HepG2 (cell line): ENCODE data around the gene TMEM107. TPM values are rescaled to one million over a fixed set of nuclear protein-coding genes. Genes with fewer than 3 reads are reported as not detected.
A peak's percentile ranks its signal among the peaks of the same experiment; 100 is the strongest.

Source experiments
- AGO2 ChIP-seq: fragments of 200-400 bp; formaldehyde crosslinking; optimal IDR thresholded peaks from 2 replicates; pipeline ENCODE3; 2017; ENCODE audit warnings: mild to moderate bottlenecking, low read depth, low read length, moderate library complexity
- CENPX ChIP-seq: sonication (generic); formaldehyde crosslinking; IDR thresholded peaks from 2 replicates; pipeline ENCODE4 v1.9.0; 2021; ENCODE audit warnings: mild to moderate bottlenecking, missing genetic modification reagents, moderate library complexity
- ELF3 ChIP-seq: IDR thresholded peaks from 2 replicates; pipeline ENCODE4 v1.6.1; 2016; ENCODE audit warnings: missing genetic modification reagents, missing compliant biosample characterization
- GATAD2A ChIP-seq: IDR thresholded peaks from 2 replicates; pipeline ENCODE4 v1.6.1; 2016
- KLF16 ChIP-seq, 2 experiments: sonication (generic) in 1 of 2; formaldehyde crosslinking in 1 of 2; IDR thresholded peaks; 2 replicates each; pipeline versions ENCODE4 v1.6.1 to v1.8.0; 2016 to 2023; ENCODE audit warnings: missing genetic modification reagents in 2 of 2, missing compliant biosample characterization in 1 of 2
- MED1 ChIP-seq: sonication (generic); formaldehyde crosslinking; IDR thresholded peaks from 2 replicates; pipeline ENCODE4 v1.4.0; 2020; ENCODE audit warnings: missing genetic modification reagents
- NR2F1 ChIP-seq, 2 experiments: fragments of 450-650 bp in 1 of 2; formaldehyde crosslinking in 1 of 2; IDR thresholded peaks; 2 replicates each; pipeline versions ENCODE4 v1.5.0 to v1.6.1; 2016 to 2020; ENCODE audit warnings: mild to moderate bottlenecking in 1 of 2, missing compliant biosample characterization in 1 of 2, missing genetic modification reagents in 1 of 2, moderate library complexity in 1 of 2
- TAF15 ChIP-seq: fragments of 200-400 bp; formaldehyde crosslinking; IDR thresholded peaks from one replicate; pipeline ENCODE4 v1.6.1; 2018; ENCODE audit warnings: mild to moderate bottlenecking, low read depth, low read length; ENCODE audit not compliant: poor library complexity, severe bottlenecking
- TEAD3 ChIP-seq: optimal IDR thresholded peaks from 2 replicates; pipeline ENCODE3; 2016; ENCODE audit warnings: borderline replicate concordance
- XBP1 ChIP-seq: sonication (generic); formaldehyde crosslinking; IDR thresholded peaks from 2 replicates; pipeline ENCODE4 v1.5.0; 2020; ENCODE audit warnings: missing genetic modification reagents
- ZBTB20 ChIP-seq: sonication (generic); formaldehyde crosslinking; IDR thresholded peaks from 2 replicates; pipeline ENCODE4 v1.8.1; 2023; ENCODE audit warnings: missing genetic modification reagents, low read depth, mild to moderate bottlenecking, borderline replicate concordance
- ZKSCAN8 ChIP-seq: IDR thresholded peaks from 2 replicates; pipeline ENCODE4 v1.6.1; 2016; ENCODE audit warnings: borderline replicate concordance, missing genetic modification reagents, missing compliant biosample characterization
- ZNF24 ChIP-seq: fragments of 450-650 bp; IDR thresholded peaks from 2 replicates; pipeline ENCODE4 v1.6.1; 2017; ENCODE audit warnings: antibody characterized with exemption, mild to moderate bottlenecking
- ZNF629 ChIP-seq: sonication (generic); formaldehyde crosslinking; conservative IDR thresholded peaks from 2 replicates; pipeline ENCODE4 v1.5.0; 2020; ENCODE audit warnings: missing genetic modification reagents
- ZNF674 ChIP-seq: sonication (generic); formaldehyde crosslinking; IDR thresholded peaks from 2 replicates; pipeline ENCODE4 v1.5.0; 2020; ENCODE audit warnings: low read depth, mild to moderate bottlenecking, missing genetic modification reagents
- ZNF792 ChIP-seq: IDR thresholded peaks from 2 replicates; pipeline ENCODE4 v1.6.1; 2016
- ZNF800 ChIP-seq: sonication (generic); formaldehyde crosslinking; IDR thresholded peaks from 2 replicates; pipeline ENCODE4 v1.4.0; 2020; ENCODE audit warnings: missing genetic modification reagents
- polyA plus RNA-seq, 8 experiments: library from polyadenylated mRNA; depleted of rRNA in 3 of 8; stranded (reverse) in 7 of 8; unstranded in 1 of 8; fragments of >200 nt; fragmentation: Illumina TruSeq in 4 of 8; extraction: Trizol in 4 of 8; gene quantifications; 2 replicates each; pipeline versions ENCODE4 v1.2.1 to v1.2.3, GENCODE V29; 2011 to 2016; ENCODE audit warnings: low read depth in 4 of 8, missing spikeins in 1 of 8, mixed read lengths in 1 of 8; ENCODE audit not compliant: insufficient read depth in 1 of 8
- total RNA-seq, 5 experiments: library from RNA; depleted of rRNA; stranded (reverse); fragments of >200 nt; fragmentation: Illumina TruSeq; extraction: Trizol; gene quantifications; 2 replicates each; pipeline ENCODE4 v1.2.3, GENCODE V29; 2016; ENCODE audit warnings: low read depth in 1 of 5
- TF ChIP-seq, protein P1 (sequence below): sonication (generic); formaldehyde crosslinking; IDR thresholded peaks from 2 replicates; pipeline ENCODE4 v1.9.0; 2021; ENCODE audit warnings: missing genetic modification reagents, borderline replicate concordance
- TF ChIP-seq, protein P2 (sequence below): sonication (generic); formaldehyde crosslinking; IDR thresholded peaks from 2 replicates; pipeline ENCODE4 v1.5.1; 2020; ENCODE audit warnings: mild to moderate bottlenecking, missing genetic modification reagents, borderline replicate concordance

The TMEM107 gene
- total and polyA plus RNA-seq, 2 of the 13 experiments (the other 11 are each of a cell fraction or from before 2014, with no cell fraction given): 7.2 to 15.3 TPM

GRCh38 chr17:8125154-8125946, 50.8 kb downstream of the TMEM107 start (continued):
- TF ChIP-seq ZBTB20 (CRISPR knock-in tag): 0 out of 2 replicates have a peak, but pooled peaks have one; percentile 53
- peak; percentile 34; the same call in 1 of the 2 replicates for TF ChIP-seq ZNF800 (CRISPR knock-in tag)
- TF ChIP-seq, protein P1, sequence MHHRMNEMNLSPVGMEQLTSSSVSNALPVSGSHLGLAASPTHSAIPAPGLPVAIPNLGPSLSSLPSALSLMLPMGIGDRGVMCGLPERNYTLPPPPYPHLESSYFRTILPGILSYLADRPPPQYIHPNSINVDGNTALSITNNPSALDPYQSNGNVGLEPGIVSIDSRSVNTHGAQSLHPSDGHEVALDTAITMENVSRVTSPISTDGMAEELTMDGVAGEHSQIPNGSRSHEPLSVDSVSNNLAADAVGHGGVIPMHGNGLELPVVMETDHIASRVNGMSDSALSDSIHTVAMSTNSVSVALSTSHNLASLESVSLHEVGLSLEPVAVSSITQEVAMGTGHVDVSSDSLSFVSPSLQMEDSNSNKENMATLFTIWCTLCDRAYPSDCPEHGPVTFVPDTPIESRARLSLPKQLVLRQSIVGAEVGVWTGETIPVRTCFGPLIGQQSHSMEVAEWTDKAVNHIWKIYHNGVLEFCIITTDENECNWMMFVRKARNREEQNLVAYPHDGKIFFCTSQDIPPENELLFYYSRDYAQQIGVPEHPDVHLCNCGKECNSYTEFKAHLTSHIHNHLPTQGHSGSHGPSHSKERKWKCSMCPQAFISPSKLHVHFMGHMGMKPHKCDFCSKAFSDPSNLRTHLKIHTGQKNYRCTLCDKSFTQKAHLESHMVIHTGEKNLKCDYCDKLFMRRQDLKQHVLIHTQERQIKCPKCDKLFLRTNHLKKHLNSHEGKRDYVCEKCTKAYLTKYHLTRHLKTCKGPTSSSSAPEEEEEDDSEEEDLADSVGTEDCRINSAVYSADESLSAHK: no peak
- TF ChIP-seq ZNF792 (CRISPR knock-in tag): peak; percentile 40; the same call in 1 of the 2 replicates
- TF ChIP-seq GATAD2A (CRISPR knock-in tag): peak; percentile 68
- TF ChIP-seq MED1 (CRISPR knock-in tag): peak; percentile 2; the same call in 1 of the 2 replicates
- TF ChIP-seq XBP1 (CRISPR knock-in tag): no peak
- peak; percentile 41; the same call in 1 of the 2 replicates for TF ChIP-seq ELF3 (CRISPR knock-in tag)
- peak; percentile 12 for TF ChIP-seq TEAD3 (CRISPR knock-in tag)
- TF ChIP-seq, protein P2, sequence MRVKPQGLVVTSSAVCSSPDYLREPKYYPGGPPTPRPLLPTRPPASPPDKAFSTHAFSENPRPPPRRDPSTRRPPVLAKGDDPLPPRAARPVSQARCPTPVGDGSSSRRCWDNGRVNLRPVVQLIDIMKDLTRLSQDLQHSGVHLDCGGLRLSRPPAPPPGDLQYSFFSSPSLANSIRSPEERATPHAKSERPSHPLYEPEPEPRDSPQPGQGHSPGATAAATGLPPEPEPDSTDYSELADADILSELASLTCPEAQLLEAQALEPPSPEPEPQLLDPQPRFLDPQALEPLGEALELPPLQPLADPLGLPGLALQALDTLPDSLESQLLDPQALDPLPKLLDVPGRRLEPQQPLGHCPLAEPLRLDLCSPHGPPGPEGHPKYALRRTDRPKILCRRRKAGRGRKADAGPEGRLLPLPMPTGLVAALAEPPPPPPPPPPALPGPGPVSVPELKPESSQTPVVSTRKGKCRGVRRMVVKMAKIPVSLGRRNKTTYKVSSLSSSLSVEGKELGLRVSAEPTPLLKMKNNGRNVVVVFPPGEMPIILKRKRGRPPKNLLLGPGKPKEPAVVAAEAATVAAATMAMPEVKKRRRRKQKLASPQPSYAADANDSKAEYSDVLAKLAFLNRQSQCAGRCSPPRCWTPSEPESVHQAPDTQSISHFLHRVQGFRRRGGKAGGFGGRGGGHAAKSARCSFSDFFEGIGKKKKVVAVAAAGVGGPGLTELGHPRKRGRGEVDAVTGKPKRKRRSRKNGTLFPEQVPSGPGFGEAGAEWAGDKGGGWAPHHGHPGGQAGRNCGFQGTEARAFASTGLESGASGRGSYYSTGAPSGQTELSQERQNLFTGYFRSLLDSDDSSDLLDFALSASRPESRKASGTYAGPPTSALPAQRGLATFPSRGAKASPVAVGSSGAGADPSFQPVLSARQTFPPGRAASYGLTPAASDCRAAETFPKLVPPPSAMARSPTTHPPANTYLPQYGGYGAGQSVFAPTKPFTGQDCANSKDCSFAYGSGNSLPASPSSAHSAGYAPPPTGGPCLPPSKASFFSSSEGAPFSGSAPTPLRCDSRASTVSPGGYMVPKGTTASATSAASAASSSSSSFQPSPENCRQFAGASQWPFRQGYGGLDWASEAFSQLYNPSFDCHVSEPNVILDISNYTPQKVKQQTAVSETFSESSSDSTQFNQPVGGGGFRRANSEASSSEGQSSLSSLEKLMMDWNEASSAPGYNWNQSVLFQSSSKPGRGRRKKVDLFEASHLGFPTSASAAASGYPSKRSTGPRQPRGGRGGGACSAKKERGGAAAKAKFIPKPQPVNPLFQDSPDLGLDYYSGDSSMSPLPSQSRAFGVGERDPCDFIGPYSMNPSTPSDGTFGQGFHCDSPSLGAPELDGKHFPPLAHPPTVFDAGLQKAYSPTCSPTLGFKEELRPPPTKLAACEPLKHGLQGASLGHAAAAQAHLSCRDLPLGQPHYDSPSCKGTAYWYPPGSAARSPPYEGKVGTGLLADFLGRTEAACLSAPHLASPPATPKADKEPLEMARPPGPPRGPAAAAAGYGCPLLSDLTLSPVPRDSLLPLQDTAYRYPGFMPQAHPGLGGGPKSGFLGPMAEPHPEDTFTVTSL: peak; percentile 36; the same call in 1 of the 2 replicates
- TF ChIP-seq TAF15: peak; percentile 63
- 0 out of 4 replicates have a peak, but pooled peaks of 1 of the 2 experiments have one; percentile 18 for TF ChIP-seq NR2F1 (CRISPR knock-in tag; IDR thresholded peaks at IDR 0.05)
- peak; percentile 30; the same call in 1 of the 2 replicates for TF ChIP-seq ZNF629
- no peak for TF ChIP-seq AGO2
- peak in 1 of 2 experiments; percentile 70; a peak in 1 of 4 replicates for TF ChIP-seq KLF16 (CRISPR knock-in tag; IDR thresholded peaks at IDR 0.05)
- no peak for TF ChIP-seq CENPX
- peak; percentile 46; the same call in 1 of the 2 replicates for TF ChIP-seq ZKSCAN8 (CRISPR knock-in tag)
- no peak for TF ChIP-seq ZNF674 (CRISPR knock-in tag)
- peak; percentile 96 for TF ChIP-seq ZNF24
